Keratinocyte (primary cell): ENCODE results near the gene MOB3B. TPM values are rescaled to one million over a fixed set of nuclear protein-coding genes. Genes with fewer than 3 reads are reported as not detected.
A peak's percentile ranks its signal among the peaks of the same experiment; 100 is the strongest.

ENCODE experiments used
- DNase-seq: peaks from one replicate; pipeline ENCODE4 v3.0.0-alpha.2; 2011; ENCODE audit warnings: low read depth, missing footprints, low spot score
- FAIRE-seq: peaks from 2 replicates; lab custom pipeline; 2011; peaks lifted over from hg19 to GRCh38; lab: Jason Lieb, UNC
- H2AFZ ChIP-seq: 2 replicates; pipeline ENCODE4 v1.6.0; 2012; ENCODE audit warnings: low read length, control low read depth, inconsistent platforms; ENCODE audit not compliant: control insufficient read depth
- H3K27ac ChIP-seq: 2 replicates; pipeline ENCODE4 v1.5.1; 2011; ENCODE audit warnings: low read length; ENCODE audit not compliant: control insufficient read depth, insufficient read depth
- H3K27me3 ChIP-seq: 3 replicates; pipeline ENCODE4 v1.6.0; 2011; ENCODE audit warnings: low read length; ENCODE audit not compliant: control insufficient read depth, insufficient read depth; ENCODE audit errors: extremely low read depth
- H3K36me3 ChIP-seq, 2 experiments: 2 replicates in 1 of 2; 3 replicates in 1 of 2; pipeline ENCODE4 v1.5.1; 2011; ENCODE audit warnings: low read length in 2 of 2, mild to moderate bottlenecking in 1 of 2; ENCODE audit not compliant: control insufficient read depth in 2 of 2, insufficient read depth in 2 of 2; ENCODE audit errors: extremely low read depth in 1 of 2
- H3K4me1 ChIP-seq: 3 replicates; pipeline ENCODE4 v1.5.1; 2011; ENCODE audit warnings: low read length; ENCODE audit not compliant: control insufficient read depth, insufficient read depth; ENCODE audit errors: extremely low read depth
- H3K4me2 ChIP-seq: 3 replicates; pipeline ENCODE4 v1.6.0; 2011; ENCODE audit warnings: low read depth, low read length; ENCODE audit not compliant: control insufficient read depth, insufficient read depth; ENCODE audit errors: extremely low read depth
- H3K4me3 ChIP-seq, 3 experiments: fragments of 200-600 bp in 1 of 3; sonication (generic) in 1 of 3; 2 replicates in 2 of 3; 3 replicates in 1 of 3; pipeline ENCODE4 v1.5.1; 2011 to 2016; ENCODE audit warnings: low read length in 3 of 3, mild to moderate bottlenecking in 3 of 3, control low read depth in 2 of 3, inconsistent platforms in 1 of 3, low read depth in 1 of 3, mixed read lengths in 1 of 3, mixed run types in 1 of 3, moderate library complexity in 1 of 3; ENCODE audit not compliant: control insufficient read depth in 2 of 3, insufficient read depth in 2 of 3; ENCODE audit errors: extremely low read depth in 1 of 3
- H3K79me2 ChIP-seq: 2 replicates; pipeline ENCODE4 v1.6.0; 2012; ENCODE audit warnings: low read length; ENCODE audit not compliant: control insufficient read depth, insufficient read depth
- H3K9ac ChIP-seq: 3 replicates; pipeline ENCODE4 v1.6.0; 2011; ENCODE audit warnings: low read length; ENCODE audit not compliant: control insufficient read depth, insufficient read depth; ENCODE audit errors: extremely low read depth
- H3K9me1 ChIP-seq: 3 replicates; pipeline ENCODE4 v1.6.0; 2011; ENCODE audit warnings: low read length; ENCODE audit not compliant: control insufficient read depth, insufficient read depth; ENCODE audit errors: extremely low read depth
- H3K9me3 ChIP-seq: 2 replicates; pipeline ENCODE4 v1.5.1; 2012; ENCODE audit warnings: low read depth, low read length; ENCODE audit not compliant: control insufficient read depth
- H4K20me1 ChIP-seq: 3 replicates; pipeline ENCODE4 v1.6.0; 2011; ENCODE audit warnings: low read length; ENCODE audit not compliant: control insufficient read depth, insufficient read depth; ENCODE audit errors: extremely low read depth
- EZH2 ChIP-seq: IDR thresholded peaks from one replicate; pipeline ENCODE4 v1.6.1; 2012; ENCODE audit warnings: inconsistent platforms, mild to moderate bottlenecking, low read length, moderate library complexity
- dilution Hi-C: fragments of 300-500 bp; cut with MboI; formaldehyde crosslinking; loops from one replicate; pipeline ENCODE4 v1.7.0; 2020; ENCODE audit warnings: low sequenced_read_pairs; ENCODE audit not compliant: extremely low pct_ligation_motif_present
- polyA plus RNA-seq, 5 experiments: library from polyadenylated mRNA; depleted of rRNA in 3 of 5; stranded (reverse) in 3 of 5; stranded (forward) in 1 of 5; unstranded in 1 of 5; fragments of >200 nt; gene quantifications; 1 replicate in 1 of 5; 2 replicates in 3 of 5; 3 replicates in 1 of 5; pipeline versions ENCODE4 v1.2.1 to v1.2.3, GENCODE V29; 2011 to 2012; ENCODE audit warnings: missing spikeins in 2 of 5, low read depth in 1 of 5, low replicate concordance in 1 of 5
- TF ChIP-seq, protein P1 (sequence below), 3 experiments: IDR thresholded peaks in 1 of 3; conservative IDR thresholded peaks in 1 of 3; optimal IDR thresholded peaks in 1 of 3; 2 replicates in 2 of 3; 3 replicates in 1 of 3; pipeline versions ENCODE3 to v1.5.1; 2011; ENCODE audit warnings: low read length in 3 of 3, mild to moderate bottlenecking in 3 of 3, moderate library complexity in 2 of 3, control low read depth in 1 of 3, inconsistent platforms in 1 of 3; ENCODE audit not compliant: insufficient read depth in 2 of 3; ENCODE audit errors: extremely low read depth in 1 of 3

Gene MOB3B
- polyA plus RNA-seq, 1 donor (not counting 4 experiments of a cell fraction or from before 2014, with no cell fraction given): 35.3 TPM

DNA sequence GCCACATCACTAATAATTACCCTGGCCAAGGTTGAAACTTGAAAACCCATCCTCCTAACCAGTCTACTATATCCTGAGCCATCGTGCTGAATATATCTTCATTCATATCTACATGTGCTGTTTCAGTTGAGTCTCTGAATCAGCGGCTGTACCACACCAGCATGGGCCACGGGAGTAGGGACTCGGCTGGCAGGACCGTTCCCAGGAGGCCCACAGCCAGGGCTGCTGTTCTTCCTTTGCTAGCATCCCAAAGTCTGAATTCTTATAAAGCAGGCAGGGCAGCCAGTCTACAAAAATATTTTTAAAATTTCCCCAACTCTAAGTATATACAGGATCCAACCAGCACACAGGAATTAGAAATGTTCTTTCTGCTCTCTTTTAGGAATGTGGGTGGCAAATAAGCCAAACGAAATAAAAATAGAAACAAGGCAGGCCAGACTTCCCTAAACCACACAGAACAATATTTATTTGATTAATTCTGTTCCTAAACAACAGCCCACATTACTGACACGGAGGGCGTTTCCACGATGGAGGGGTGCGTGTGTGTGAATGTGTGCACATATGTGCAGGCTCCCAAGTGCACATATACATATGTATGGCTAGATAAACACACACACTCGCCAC lies 189.8 kb downstream of the MOB3B start:
- FAIRE-seq: no peak
- Histone ChIP-seq H3K27me3 (no peaks in the 10 kb centered on the region), H3K4me1 (peaks cover 13% of the 10 kb centered on the region), H3K9me1 (no peaks in the 10 kb centered on the region), H4K20me1 (no peaks in the 10 kb centered on the region), H3K9ac (no peak overlapping the region), H3K27ac (peak overlapping the region; percentile 25), H3K4me3 (no peak overlapping the region), H2AFZ (no peak overlapping the region), H3K79me2 (peaks cover 9% of the 10 kb centered on the region), H3K4me2 (no peak overlapping the region), H3K9me3 (no peaks in the 10 kb centered on the region), H3K36me3 (peaks cover 1 to 5% of the 10 kb centered on the region in 2 experiments)
- no peak for DNase-seq
- dilution Hi-C loops: loop anchor here (25.0 kb wide), 1 partner anchor 198 kb away; the partner anchor contains the start of gene MOB3B
- TF ChIP-seq, protein P1, sequence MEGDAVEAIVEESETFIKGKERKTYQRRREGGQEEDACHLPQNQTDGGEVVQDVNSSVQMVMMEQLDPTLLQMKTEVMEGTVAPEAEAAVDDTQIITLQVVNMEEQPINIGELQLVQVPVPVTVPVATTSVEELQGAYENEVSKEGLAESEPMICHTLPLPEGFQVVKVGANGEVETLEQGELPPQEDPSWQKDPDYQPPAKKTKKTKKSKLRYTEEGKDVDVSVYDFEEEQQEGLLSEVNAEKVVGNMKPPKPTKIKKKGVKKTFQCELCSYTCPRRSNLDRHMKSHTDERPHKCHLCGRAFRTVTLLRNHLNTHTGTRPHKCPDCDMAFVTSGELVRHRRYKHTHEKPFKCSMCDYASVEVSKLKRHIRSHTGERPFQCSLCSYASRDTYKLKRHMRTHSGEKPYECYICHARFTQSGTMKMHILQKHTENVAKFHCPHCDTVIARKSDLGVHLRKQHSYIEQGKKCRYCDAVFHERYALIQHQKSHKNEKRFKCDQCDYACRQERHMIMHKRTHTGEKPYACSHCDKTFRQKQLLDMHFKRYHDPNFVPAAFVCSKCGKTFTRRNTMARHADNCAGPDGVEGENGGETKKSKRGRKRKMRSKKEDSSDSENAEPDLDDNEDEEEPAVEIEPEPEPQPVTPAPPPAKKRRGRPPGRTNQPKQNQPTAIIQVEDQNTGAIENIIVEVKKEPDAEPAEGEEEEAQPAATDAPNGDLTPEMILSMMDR (optimal IDR thresholded peaks at IDR 0.05 in 1 of 3, IDR thresholded peaks at IDR 0.05 in 1 of 3, conservative IDR thresholded peaks at IDR 0.05 in 1 of 3; ENCODE audit: extremely low read depth in 1 of 3, insufficient read depth in 2 of 3, low read length in 3 of 3): no peak
- TF ChIP-seq EZH2: no peak

DNA sequence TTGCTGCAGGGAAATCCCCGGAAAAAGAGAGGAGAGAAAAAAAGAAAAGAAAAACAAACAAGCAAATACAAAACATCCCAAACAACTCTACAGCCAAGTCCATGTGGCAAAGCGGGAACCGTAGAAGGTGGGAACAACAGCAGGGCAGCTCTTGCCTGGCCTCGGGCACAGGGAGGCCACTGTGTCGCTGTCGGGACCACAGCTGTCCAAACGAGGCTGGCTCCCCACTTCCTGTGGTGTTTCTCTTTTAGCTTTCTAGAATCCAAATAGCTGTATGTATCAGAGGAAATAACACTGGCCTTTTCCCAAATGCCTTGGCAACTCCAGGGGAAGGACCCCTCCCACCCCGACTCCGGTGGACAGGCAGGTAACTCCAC lies 191.1 kb downstream of the MOB3B start:
- no peak overlapping the region for H3K27ac ChIP-seq
- H3K27me3 ChIP-seq: no peaks in the 10 kb centered on the region
- DNase-seq (no peak), FAIRE-seq (no peak)
- no peak overlapping the region for H3K4me3 ChIP-seq
- H3K4me2 ChIP-seq: no peak overlapping the region
- no peaks in the 10 kb centered on the region for H4K20me1 ChIP-seq
- H3K9me3 ChIP-seq: no peaks in the 10 kb centered on the region
- TF ChIP-seq, protein P1 (optimal IDR thresholded peaks at IDR 0.05 in 1 of 3, IDR thresholded peaks at IDR 0.05 in 1 of 3, conservative IDR thresholded peaks at IDR 0.05 in 1 of 3; ENCODE audit: extremely low read depth in 1 of 3, insufficient read depth in 2 of 3, low read length in 3 of 3): no peak
- no peak for TF ChIP-seq EZH2
- no peak overlapping the region for H2AFZ ChIP-seq
- H3K36me3 ChIP-seq: peaks cover 1 to 5% of the 10 kb centered on the region in 2 experiments
- H3K9me1 ChIP-seq: no peaks in the 10 kb centered on the region
- dilution Hi-C loops: loop anchor here (25.0 kb wide), 1 partner anchor 199 kb away; the partner anchor contains the start of gene MOB3B
- peaks cover 5% of the 10 kb centered on the region for H3K79me2 ChIP-seq
- H3K9ac ChIP-seq: no peak overlapping the region
- peaks cover 16% of the 10 kb centered on the region for H3K4me1 ChIP-seq
